ENCODE measurements around the gene GREB1. TPM values are rescaled to one million over a fixed set of nuclear protein-coding genes. Genes with fewer than 3 reads are reported as not detected.

Gene GREB1
- total RNA-seq, 2 experiments from 2014 or later: 0.13 to 0.33 TPM

- no peak for DNase-seq
- POLR2A ChIA-PET: no interaction called here
- Mint-ChIP-seq H3K4me1 (no peaks in the 10 kb centered on the region), H3K4me3 (no peak overlapping the region), H3K27ac (no peak overlapping the region), H3K27me3 (peaks cover 22% of the 10 kb centered on the region), H3K9me3 (no peaks in the 10 kb centered on the region), H3K36me3 (ENCODE audit: low read depth) (no peaks in the 10 kb centered on the region)
- CTCF ChIA-PET: interaction anchor here (0.6 to 1.9 kb wide), 2 partner anchors 49 to 152 kb away, joined by 5 read pairs; no protein-coding TSS in a partner anchor
Measured at GRCh38 chr2:11534746-11535484, 1.1 kb downstream of the GREB1 start.

GRCh38 chr2:11535899-11536344 is 2.1 kb downstream of the GREB1 start:
- Mint-ChIP-seq H3K9me3 (no peaks in the 10 kb centered on the region), H3K4me1 (no peaks in the 10 kb centered on the region), H3K4me3 (no peak overlapping the region), H3K27ac (no peak overlapping the region), H3K36me3 (ENCODE audit: low read depth) (no peaks in the 10 kb centered on the region), H3K27me3 (peaks cover 25% of the 10 kb centered on the region)
- CTCF ChIA-PET: no interaction called here
- no peak for DNase-seq
- POLR2A ChIA-PET: no interaction called here

- no peak for DNase-seq
- no peaks in the 10 kb centered on the region for H3K9me3 Mint-ChIP-seq
- no peak overlapping the region for H3K4me3 Mint-ChIP-seq
- H3K27ac Mint-ChIP-seq: no peak overlapping the region
- H3K27me3 Mint-ChIP-seq: peaks cover 21% of the 10 kb centered on the region
- H3K36me3 Mint-ChIP-seq (ENCODE audit: low read depth): no peaks in the 10 kb centered on the region
- no peaks in the 10 kb centered on the region for H3K4me1 Mint-ChIP-seq
- ChIA-PET CTCF (no interaction called here), POLR2A (no interaction called here)
Measured at GRCh38 chr2:11537951-11538350, 4.1 kb downstream of the GREB1 start.

GRCh38 chr2:11539317-11540147 is 5.7 kb downstream of the GREB1 start:
- peaks cover 16% of the 10 kb centered on the region for H3K27me3 Mint-ChIP-seq
- DNase-seq: no peak
- no peaks in the 10 kb centered on the region for H3K9me3 Mint-ChIP-seq
- POLR2A ChIA-PET: no interaction called here
- H3K4me3 Mint-ChIP-seq: no peak overlapping the region
- CTCF ChIA-PET: no interaction called here
- no peaks in the 10 kb centered on the region for H3K4me1 Mint-ChIP-seq
- H3K27ac Mint-ChIP-seq: no peak overlapping the region
- H3K36me3 Mint-ChIP-seq (ENCODE audit: low read depth): no peaks in the 10 kb centered on the region

GRCh38 chr2:11540148-11540995 is 6.5 kb downstream of the GREB1 start:
- Mint-ChIP-seq H3K36me3 (ENCODE audit: low read depth) (no peaks in the 10 kb centered on the region), H3K27ac (no peak overlapping the region), H3K9me3 (no peaks in the 10 kb centered on the region), H3K4me3 (no peak overlapping the region), H3K4me1 (no peaks in the 10 kb centered on the region), H3K27me3 (peaks cover 14% of the 10 kb centered on the region)
- no peak for DNase-seq
- ChIA-PET CTCF (interaction anchor here (0.6 kb wide), 1 partner anchor 21 kb away, joined by 3 read pairs; no protein-coding TSS in a partner anchor), POLR2A (no interaction called here)

- Mint-ChIP-seq H3K4me1 (no peaks in the 10 kb centered on the region), H3K36me3 (ENCODE audit: low read depth) (no peaks in the 10 kb centered on the region), H3K4me3 (no peak overlapping the region), H3K27me3 (peaks cover 8% of the 10 kb centered on the region), H3K9me3 (no peaks in the 10 kb centered on the region), H3K27ac (no peak overlapping the region)
- ChIA-PET CTCF (no interaction called here), POLR2A (no interaction called here)
- no peak for DNase-seq
Measured at GRCh38 chr2:11540996-11541692, 7.3 kb downstream of the GREB1 start.

- H3K36me3 Mint-ChIP-seq (ENCODE audit: low read depth): no peaks in the 10 kb centered on the region
- DNase-seq: no peak
- no peaks in the 10 kb centered on the region for H3K4me1 Mint-ChIP-seq
- ChIA-PET CTCF (interaction anchor here (0.6 to 0.7 kb wide), 2 partner anchors 17 to 1650 kb away, joined by 3 to 5 read pairs; no protein-coding TSS in a partner anchor), POLR2A (no interaction called here)
- peaks cover 8% of the 10 kb centered on the region for H3K27me3 Mint-ChIP-seq
- no peak overlapping the region for H3K27ac Mint-ChIP-seq
- no peaks in the 10 kb centered on the region for H3K9me3 Mint-ChIP-seq
- no peak overlapping the region for H3K4me3 Mint-ChIP-seq
Measured at GRCh38 chr2:11541693-11542274, 7.9 kb downstream of the GREB1 start.

GRCh38 chr2:11542275-11542819 is 8.5 kb downstream of the GREB1 start:
- ChIA-PET POLR2A (no interaction called here), CTCF (interaction anchor here (0.6 to 0.7 kb wide), 2 partner anchors 16 to 1650 kb away, joined by 3 to 5 read pairs; no protein-coding TSS in a partner anchor)

GRCh38 chr2:11543337-11544216 is 9.7 kb downstream of the GREB1 start:
- peaks cover 14% of the 10 kb centered on the region for H3K27me3 Mint-ChIP-seq
- CTCF ChIA-PET: interaction anchor here (0.6 kb wide), 1 partner anchor 149 kb away, joined by 3 read pairs; no protein-coding TSS in a partner anchor
- H3K27ac Mint-ChIP-seq: no peak overlapping the region
- H3K36me3 Mint-ChIP-seq (ENCODE audit: low read depth): no peaks in the 10 kb centered on the region
- no peaks in the 10 kb centered on the region for H3K9me3 Mint-ChIP-seq
- POLR2A ChIA-PET: no interaction called here
- no peak overlapping the region for H3K4me3 Mint-ChIP-seq
- H3K4me1 Mint-ChIP-seq: no peaks in the 10 kb centered on the region
- DNase-seq: no peak

More at GRCh38 chr2:11542275-11542819, 8.5 kb downstream of the GREB1 start:
- no peak for DNase-seq
- H3K4me3 Mint-ChIP-seq: no peak overlapping the region
- H3K27me3 Mint-ChIP-seq: peaks cover 8% of the 10 kb centered on the region
- H3K4me1 Mint-ChIP-seq: no peaks in the 10 kb centered on the region
- H3K9me3 Mint-ChIP-seq: no peaks in the 10 kb centered on the region
- no peak overlapping the region for H3K27ac Mint-ChIP-seq
- no peaks in the 10 kb centered on the region for H3K36me3 Mint-ChIP-seq (ENCODE audit: low read depth)

GRCh38 chr2:11546072-11546471 is 12.2 kb downstream of the GREB1 start:
- H3K27ac Mint-ChIP-seq: no peak overlapping the region

GRCh38 chr2:11547912-11548497 is 14.2 kb downstream of the GREB1 start:
- Mint-ChIP-seq H3K4me1 (no peaks in the 10 kb centered on the region), H3K36me3 (ENCODE audit: low read depth) (no peaks in the 10 kb centered on the region), H3K9me3 (no peaks in the 10 kb centered on the region), H3K4me3 (no peak overlapping the region), H3K27me3 (peaks cover 26% of the 10 kb centered on the region), H3K27ac (no peak overlapping the region)
- POLR2A ChIA-PET: no interaction called here
- no peak for DNase-seq
- CTCF ChIA-PET: interaction anchor here (1.0 kb wide), 1 partner anchor 34 kb away, joined by 3 read pairs; no protein-coding TSS in a partner anchor

More at GRCh38 chr2:11546072-11546471, 12.2 kb downstream of the GREB1 start:
- no peaks in the 10 kb centered on the region for H3K9me3 Mint-ChIP-seq
- H3K4me3 Mint-ChIP-seq: no peak overlapping the region
- CTCF ChIA-PET: no interaction called here
- H3K36me3 Mint-ChIP-seq (ENCODE audit: low read depth): no peaks in the 10 kb centered on the region
- H3K27me3 Mint-ChIP-seq: peaks cover 20% of the 10 kb centered on the region
- DNase-seq: no peak
- POLR2A ChIA-PET: no interaction called here
- H3K4me1 Mint-ChIP-seq: no peaks in the 10 kb centered on the region

All from activated CD4-positive, alpha-beta memory T cell treated with anti-CD3 and anti-CD28 coated beads, Interleukin-2, amount 10 ng/mL, durations not matched to agents 7 days and 5 days (primary cell).